NCI-H446 (cell line): ENCODE data around the gene FBXO39.
"Not testable (repeated sequence)": the region's sequence is repeated elsewhere in the genome, so short reads cannot be mapped to it uniquely, and the experiment has no call there.

ENCODE experiments used
- DNase-seq, 2 experiments: peaks; one replicate each; lab custom pipeline; 2025; lab: John Stamatoyannopoulos, UW

FBXO39 gene

DNA sequence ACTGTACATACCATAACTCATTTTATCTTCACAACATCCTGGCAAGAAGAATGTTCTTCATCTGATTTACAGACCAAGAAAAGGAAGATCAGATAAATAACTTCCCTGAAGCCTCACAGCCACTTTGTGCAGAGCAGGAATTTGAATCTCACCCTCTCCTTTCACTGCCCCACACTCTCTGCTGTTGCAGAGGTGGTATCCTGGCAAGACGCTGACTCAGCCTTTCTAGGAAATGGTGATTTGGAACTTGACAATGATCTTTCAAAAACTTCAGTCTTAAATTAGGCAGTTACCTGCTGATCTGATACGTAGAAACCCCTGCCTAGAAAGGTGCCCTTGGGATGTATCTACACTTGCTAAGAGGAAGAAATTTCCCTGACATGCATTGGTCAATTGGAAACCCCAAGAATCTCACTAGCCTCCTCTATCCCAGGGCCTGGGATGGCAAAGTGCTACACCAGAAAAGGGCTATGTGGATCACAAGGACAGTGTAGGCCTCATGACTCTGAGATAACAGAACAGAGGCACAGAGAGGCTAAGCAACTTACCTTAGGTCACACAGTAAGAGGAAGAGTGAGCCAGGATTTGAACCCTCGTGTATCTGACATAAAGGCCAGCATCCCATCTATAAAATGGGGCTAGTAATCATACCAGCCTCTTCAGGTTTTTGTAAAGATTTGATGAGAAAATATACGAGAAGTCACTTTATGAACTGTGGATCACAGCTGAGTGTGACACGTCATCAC lies 17.9 kb downstream of the FBXO39 start:
- no peak for DNase-seq

DNA sequence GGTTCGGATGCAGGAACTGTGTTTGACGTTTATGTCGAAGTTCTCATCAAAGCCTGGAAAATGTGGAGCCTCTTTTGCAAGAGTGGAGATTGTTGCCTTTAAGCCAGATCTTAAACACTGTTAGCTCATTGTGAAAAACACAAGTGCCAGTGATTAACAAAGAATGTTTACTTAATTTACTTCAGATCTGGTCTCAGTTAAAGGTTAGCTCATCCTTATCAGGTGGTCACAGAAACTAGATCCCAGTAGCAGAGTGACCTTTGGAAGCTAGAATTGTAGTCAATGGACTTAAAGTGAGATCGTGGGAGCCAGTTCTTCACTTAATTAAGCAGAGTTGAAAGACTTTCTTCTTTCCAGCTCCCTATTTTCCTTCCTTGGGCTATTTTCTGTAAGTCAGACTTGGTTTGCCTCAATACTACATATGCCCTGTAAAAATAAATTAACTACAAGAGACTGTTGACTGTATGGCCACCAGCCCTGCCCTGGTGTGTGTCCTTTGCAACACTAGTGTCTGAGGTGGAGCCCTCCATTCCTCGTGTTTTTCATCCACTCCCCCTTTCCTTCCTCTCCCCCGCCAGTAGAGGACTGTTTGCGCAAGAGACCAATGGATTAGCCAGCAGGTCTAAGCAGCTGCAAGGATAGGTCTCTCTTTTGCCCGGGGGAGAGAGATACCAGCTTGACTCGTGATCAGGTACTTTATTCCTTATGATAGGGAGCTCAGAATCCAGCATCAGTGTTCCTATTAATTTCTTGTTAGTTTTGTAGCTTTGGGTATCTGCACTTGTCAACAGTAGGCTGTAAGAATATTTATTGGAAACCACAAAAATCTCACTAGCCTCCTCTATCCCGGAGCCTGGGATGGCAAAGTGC lies 20.2 kb downstream of the FBXO39 start:
- no peak for DNase-seq

DNA sequence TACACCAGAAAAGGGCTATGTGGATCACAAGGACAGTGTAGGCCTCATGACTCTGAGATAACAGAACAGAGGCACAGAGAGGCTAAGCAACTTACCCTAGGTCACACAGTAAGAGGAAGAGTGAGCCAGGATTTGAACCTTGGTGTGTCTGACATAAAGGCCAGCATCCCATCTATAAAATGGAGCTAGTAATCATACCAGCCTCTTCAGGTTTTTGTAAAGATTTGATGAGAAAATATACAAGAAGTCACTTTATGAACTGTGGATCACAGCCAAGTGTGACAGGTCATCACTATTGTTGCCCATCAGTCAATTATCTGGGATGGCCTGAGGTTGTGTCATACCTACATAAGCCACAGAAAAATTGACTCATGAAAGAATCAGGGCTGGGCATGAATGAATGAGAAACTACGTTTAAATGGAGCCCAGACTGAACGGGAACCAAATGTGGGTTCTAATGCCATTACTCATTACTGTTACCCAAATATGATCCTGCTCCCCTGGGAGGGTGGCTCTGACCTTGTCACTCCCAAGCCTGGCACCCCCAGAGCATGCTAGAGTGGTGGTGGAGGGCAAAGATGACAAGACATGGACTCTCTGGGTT lies 21.0 kb downstream of the FBXO39 start:
- no peak for DNase-seq

DNA sequence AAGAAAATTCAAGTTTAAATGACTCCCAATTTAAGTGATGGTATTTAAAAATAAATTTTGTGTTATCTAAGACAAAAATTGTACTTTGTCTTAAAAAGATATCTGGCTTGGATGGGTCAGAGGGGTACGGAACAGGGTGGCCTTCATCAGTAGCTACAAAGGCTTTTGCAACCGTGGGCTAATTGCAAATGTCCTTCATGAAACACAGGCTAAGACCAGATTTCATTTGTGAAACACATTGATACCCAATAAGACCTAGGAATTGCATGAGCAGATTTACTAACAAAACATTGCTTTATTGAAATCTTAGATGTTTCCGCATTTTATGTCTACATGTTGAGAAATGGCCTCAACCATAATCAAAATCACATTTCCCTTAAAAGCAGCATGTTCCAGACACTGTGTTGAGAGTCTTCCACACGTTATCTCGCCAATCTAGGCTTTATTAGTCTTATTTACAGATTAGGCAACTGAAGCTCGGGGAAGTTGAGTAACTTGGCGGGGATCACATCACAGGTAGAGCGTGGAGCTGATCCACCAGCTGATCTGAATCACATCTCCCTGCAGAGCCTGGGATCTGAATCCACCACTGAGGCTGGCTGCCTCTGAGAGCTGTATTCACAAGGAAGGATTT lies 21.8 kb downstream of the FBXO39 start:
- no peak for DNase-seq

DNA sequence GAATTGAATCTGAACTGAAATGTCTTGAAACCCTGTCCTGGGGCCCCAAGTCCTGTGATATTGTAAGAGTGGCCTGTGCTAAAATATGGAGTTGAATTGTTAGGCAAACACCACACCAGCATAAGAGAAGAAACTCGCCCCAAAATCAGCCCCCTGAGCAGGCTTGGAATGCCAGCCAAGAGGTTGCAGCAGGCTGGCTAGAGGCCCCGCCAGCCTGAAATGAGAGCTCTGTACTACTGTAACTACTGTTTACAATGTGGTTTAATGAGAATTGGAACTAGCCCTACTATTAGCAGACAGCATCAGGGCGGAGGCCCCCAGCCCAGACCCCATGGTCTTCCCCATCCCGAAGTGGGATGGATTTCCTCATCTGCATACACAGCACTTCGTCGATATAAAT lies 23.7 kb downstream of the FBXO39 start:
- no peak for DNase-seq

DNA sequence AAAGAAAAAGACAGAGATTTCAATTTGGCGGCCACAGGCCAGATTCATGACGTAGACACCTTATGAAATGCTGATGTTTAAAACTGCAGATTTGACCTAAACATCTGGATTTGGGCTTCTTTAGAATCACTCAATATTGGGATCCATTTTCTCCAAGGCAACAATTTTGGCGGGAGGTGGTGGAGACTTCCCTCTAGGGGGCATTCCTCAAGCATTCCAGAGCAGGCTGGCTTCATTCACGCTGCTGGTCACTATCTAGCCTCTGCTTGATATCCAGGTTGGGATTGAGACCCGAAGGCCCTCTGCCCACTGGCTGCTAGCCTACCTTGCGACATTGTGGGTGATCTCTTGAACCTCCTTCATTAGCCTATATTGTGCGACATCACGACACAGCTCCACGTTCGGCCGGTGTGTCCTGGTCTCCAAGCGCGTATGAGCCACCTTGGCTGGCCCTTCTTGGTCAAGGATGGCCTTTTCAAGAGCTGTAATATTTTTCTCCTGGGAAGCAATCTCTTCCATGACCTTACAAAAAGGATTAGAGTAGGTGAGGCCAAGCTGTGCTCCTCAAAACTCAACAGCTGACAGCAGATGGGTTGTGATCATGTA lies 24.5 kb downstream of the FBXO39 start:
- no peak for DNase-seq

DNA sequence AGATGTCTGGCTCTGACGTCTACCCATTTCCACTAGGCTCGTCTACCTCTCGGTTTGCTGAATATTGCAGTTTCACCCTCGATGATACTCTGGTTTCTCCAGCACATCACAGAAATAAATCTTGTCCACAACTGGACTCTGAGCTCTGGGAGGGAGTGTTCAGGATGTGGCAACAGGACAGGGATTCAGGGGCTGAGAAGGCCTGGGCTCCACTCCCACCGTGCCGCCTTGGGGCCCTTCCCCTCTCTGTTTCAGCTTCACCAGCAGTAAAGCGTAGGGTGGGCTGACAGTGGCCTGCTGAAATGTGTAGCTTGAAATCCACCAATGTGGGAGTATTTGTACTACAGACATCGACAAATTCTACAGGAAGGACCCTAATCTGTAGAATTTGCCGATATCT lies 35.5 kb downstream of the FBXO39 start:
- DNase-seq: no peak

DNA sequence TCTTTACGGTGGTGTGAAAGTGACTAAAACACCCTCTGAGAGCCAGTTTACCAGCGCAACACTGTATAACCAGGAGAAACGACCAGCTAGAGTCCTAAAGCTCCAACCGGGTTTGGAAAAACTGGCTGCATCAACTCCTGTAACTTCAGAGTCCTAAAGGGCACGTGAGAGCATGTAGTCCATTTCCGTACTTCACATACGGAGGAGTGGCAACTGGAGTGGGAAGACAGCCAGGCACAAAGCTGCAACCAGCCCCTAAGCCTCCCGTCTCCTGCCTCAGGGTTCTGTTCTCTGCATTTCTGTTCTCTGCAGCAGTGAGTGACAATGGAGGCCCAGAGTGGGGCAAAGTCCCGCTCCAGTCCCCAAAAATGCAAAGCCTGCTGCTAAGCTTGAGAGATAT lies 36.3 kb downstream of the FBXO39 start:
- no peak for DNase-seq

DNA sequence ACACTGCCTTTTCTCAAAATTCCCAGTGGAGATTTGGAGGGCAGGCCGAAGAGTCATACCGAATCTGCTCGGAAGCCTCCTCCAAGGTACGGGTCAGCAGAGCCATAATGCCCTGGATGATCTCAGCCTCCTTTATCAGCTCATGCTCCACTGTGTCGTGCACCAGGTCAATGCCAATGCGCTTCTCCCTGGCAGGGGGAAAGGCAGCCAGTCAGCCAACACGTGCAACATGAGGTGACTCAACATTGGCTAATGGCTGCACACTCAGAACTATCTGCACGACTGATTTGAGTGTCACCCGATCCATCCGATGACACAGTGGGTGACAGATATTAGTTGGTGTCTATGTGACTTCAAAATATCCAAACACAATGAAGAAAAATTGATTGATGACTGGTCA lies 39.8 kb downstream of the FBXO39 start:
- no peak for DNase-seq

DNA sequence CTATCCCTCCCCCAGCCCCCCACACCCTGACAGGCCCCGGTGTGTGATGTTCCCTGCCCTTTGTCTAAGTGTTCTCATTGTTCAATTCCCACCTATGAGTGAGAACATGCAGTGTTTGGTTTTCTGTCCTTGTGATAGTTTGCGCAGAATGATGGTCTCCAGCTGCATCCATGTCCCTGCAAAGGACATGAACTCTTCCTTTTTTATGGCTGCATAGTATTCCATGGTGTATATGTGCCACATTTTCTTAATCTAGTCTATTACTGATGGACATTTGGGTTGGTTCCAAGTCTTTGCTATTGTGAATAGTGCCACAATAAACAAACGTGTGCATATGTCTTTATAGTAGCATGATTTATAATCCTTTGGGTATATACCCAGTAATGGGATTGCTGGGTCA lies 40.4 kb downstream of the FBXO39 start:
- DNase-seq: not testable (repeated sequence)

DNA sequence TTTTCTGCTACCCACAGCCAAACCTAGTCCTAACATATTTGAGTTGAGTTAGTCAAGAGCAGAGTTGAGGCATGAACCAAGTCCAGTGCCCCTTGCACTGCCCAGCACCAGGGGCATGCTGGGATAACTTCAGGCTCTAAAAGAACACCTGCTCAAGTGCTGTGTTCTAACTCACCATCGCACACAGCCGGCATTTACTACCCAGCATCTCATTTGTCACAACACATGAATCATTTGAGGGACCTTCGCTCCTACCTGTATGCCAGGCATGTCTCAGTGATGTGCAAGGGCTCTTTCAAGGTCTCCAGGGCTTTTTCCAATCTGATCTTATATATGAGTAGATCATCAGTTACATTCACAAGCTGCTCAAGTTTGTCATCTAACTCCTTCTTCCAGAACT lies 42.9 kb downstream of the FBXO39 start:
- no peak for DNase-seq

DNA sequence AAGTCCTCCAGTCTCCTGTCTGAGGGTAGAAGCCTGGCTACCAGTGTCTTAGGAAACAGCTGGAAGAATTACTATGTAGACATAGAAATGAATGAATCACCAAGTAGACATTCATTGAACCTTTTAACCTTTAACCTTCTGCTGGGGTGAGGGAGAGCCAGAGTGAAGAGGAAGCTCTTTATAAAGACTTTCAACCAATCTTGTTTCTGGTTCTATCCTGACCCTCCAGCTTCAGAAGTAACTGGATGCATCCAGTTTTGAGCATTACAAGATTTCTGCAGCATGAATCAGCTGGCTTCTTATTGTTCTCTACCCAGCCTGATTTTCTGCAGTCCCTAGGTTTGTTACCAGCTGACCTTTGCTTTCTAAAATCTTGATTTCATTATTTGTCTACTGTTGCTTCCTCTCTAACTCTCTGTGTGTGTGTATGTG lies 47.0 kb downstream of the FBXO39 start:
- no peak for DNase-seq

DNA sequence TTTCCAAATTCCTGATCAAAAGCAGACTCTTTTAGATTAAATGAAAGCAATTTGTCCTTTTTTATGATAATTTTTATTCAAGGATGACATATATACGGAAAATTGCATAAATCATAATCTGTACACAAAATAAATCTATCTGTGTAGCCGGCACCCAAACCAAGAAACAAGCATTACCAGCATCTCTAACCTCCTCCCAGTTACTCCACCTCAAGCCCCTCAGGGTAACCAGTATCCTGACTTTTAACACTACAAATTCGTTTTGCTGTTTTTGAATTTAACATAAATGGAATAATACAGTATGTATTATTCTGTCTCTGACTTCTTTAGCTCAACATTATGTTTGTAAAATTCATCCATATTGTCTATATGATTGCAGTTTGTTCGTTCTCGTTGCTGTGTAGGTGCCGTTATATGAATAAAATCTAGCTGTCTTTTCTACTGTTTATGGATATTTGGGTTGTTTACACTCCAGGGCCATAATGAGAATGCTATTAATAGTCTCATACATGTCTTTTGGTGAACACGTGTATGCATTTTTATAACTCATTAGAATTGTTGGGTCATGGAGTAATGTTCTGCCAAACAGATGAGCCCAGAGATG lies 54.5 kb downstream of the FBXO39 start:
- DNase-seq: no peak

DNA sequence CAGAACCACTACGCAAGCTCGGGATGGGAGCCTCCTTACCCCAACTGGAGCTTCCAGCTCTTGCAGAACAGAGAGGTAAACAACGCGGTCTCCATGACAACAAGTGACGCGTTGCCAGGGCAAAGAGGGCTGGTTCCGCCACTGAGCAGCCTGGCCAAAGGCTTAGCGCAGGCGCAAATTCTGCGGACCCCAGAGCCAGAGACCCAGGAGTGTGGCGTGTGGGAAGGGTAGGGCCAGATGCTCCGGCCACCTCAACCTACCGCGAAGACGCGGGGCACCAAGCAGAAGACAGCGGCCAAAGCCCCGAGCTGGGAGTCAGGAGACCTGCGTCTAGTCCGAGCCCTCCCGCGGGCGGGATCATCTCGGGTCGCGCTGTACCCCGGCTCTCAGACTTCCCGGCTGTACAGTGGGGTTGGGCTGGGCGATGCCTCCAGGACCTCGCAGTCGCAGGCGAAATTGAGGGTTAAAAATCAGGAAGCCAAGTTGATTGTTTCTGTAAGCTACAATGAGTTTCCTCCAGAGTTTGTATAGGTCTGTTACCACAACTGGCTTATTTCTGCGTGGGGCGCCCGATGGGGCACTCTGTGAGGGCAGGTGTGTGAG lies 55.7 kb downstream of the FBXO39 start, which contains the start of gene TEKT1:
TEKT1 (minus strand) TSS at position 69 of the 603 bp plus-strand sequence. CDS start 1,353 bp downstream, outside the sequence.
- no peak for DNase-seq
